PC-9 (cell line): Measurements from ENCODE around the gene MPZL1. TPM values are rescaled to one million over a fixed set of nuclear protein-coding genes. Genes with fewer than 3 reads are reported as not detected.
A peak's percentile ranks its signal among the peaks of the same experiment; 100 is the strongest.

Experiments
- BruUV-seq: library from RNA; stranded (reverse); fragments of 400-500 nt; replicated peaks from 2 replicates; lab custom pipeline; 2021; lab: Mats Ljungman, UMichigan
- CTCF ChIA-PET: fragments of 300-600 bp; sonication (Branson Sonifier 250); formaldehyde crosslinking; loops from one replicate; lab custom pipeline; 2022; ENCODE audit warnings: antibody characterized with exemption; lab: Charles Lee
- POLR2A ChIA-PET: fragments of 300-600 bp; sonication (Branson Sonifier 250); formaldehyde crosslinking; loops from one replicate; lab custom pipeline; 2022; ENCODE audit warnings: antibody characterized with exemption; ENCODE audit not compliant: unreplicated experiment; lab: Charles Lee
- DNase-seq, 2 experiments: peaks; one replicate each; pipeline versions ENCODE4 v3.0.0 to v3.0.0-alpha.2; 2015 to 2022; ENCODE audit warnings: mixed read lengths in 1 of 2
- H2AFZ ChIP-seq: fragments of 200-600 bp; sonication (generic); 2 replicates; pipeline ENCODE4 v1.8.1; 2017; ENCODE audit warnings: antibody characterized with exemption
- H3F3A ChIP-seq: fragments of 200-600 bp; sonication (generic); 2 replicates; pipeline ENCODE4 v1.8.1; 2017; ENCODE audit warnings: antibody characterized with exemption, mild to moderate bottlenecking, low read depth; ENCODE audit not compliant: insufficient read depth
- H3K27ac ChIP-seq: fragments of 200-600 bp; sonication (generic); 2 replicates; pipeline ENCODE4 v1.6.1; 2016; ENCODE audit warnings: mixed run types
- H3K27me3 ChIP-seq: fragments of 200-600 bp; sonication (generic); 2 replicates; pipeline ENCODE4 v1.6.1; 2016; ENCODE audit warnings: low read depth, mixed run types; ENCODE audit not compliant: insufficient read depth
- H3K36me3 ChIP-seq: fragments of 200-600 bp; sonication (generic); 2 replicates; pipeline ENCODE4 v1.6.1; 2016; ENCODE audit warnings: low read depth, mixed run types
- H3K4me1 ChIP-seq: fragments of 200-600 bp; sonication (generic); replicated peaks from 2 replicates; pipeline ENCODE4 v1.6.1; 2016; ENCODE audit warnings: mixed run types; ENCODE audit not compliant: insufficient read depth
- H3K4me2 ChIP-seq: fragments of 200-600 bp; sonication (generic); 2 replicates; pipeline ENCODE4 v1.6.1; 2017; ENCODE audit warnings: mixed run types
- H3K4me3 ChIP-seq: fragments of 200-600 bp; sonication (generic); 2 replicates; pipeline ENCODE4 v1.6.1; 2016; ENCODE audit warnings: mixed run types
- H3K79me2 ChIP-seq: fragments of 200-600 bp; sonication (generic); 2 replicates; pipeline ENCODE4 v1.6.1; 2017; ENCODE audit warnings: low read depth, mixed run types
- H3K9me2 ChIP-seq: fragments of 200-600 bp; sonication (generic); 2 replicates; pipeline ENCODE4 v1.8.1; 2017; ENCODE audit warnings: mild to moderate bottlenecking; ENCODE audit not compliant: insufficient read depth
- H3K9me3 ChIP-seq: fragments of 200-600 bp; sonication (generic); 2 replicates; pipeline ENCODE4 v1.8.1; 2016; ENCODE audit warnings: low read depth; ENCODE audit not compliant: insufficient read depth
- H4K20me1 ChIP-seq: fragments of 200-600 bp; sonication (generic); 2 replicates; pipeline ENCODE4 v1.8.1; 2017; ENCODE audit not compliant: insufficient read depth
- CTCF ChIP-seq: fragments of 200-600 bp; sonication (generic); conservative IDR thresholded peaks from 2 replicates; pipeline ENCODE4 v1.6.1; 2017; ENCODE audit warnings: mixed run types, antibody characterized with exemption, mild to moderate bottlenecking, moderate library complexity
- EZH2 ChIP-seq: fragments of 200-600 bp; sonication (generic); IDR thresholded peaks from 2 replicates; pipeline ENCODE4 v1.8.0; 2017; ENCODE audit warnings: antibody characterized with exemption, low read depth
- intact Hi-C: fragments of 100-400 bp; cut with micrococcal nuclease; formaldehyde crosslinking; loops from one replicate; pipeline ENCODE4 v1.10.0; 2022; ENCODE audit not compliant: unreplicated experiment
- total RNA-seq: library from RNA; stranded (reverse); gene quantifications from 2 replicates; pipeline ENCODE4 v1.2.3, GENCODE V29; 2021

Gene MPZL1
- total RNA-seq, 1 experiment from 2014 or later: 80.3 TPM

GRCh38 chr1:167786502-167786901, 64.7 kb downstream of the MPZL1 start:
- H3F3A ChIP-seq: peaks cover 9% of the 10 kb centered on the region
- no peaks in the 10 kb centered on the region for H3K79me2 ChIP-seq
- TF ChIP-seq EZH2 (no peak), CTCF (no peak)
- no peak for DNase-seq
- no peaks in the 10 kb centered on the region for H4K20me1 ChIP-seq
- CTCF ChIA-PET: no interaction called here
- H3K27ac ChIP-seq: no peak overlapping the region
- H3K4me2 ChIP-seq: no peak overlapping the region
- H3K4me1 ChIP-seq: 0 out of 2 replicates have a peak, but pooled peaks cover 10% of the 10 kb centered on the region
- H3K27me3 ChIP-seq: no peaks in the 10 kb centered on the region
- BruUV-seq: no TSS peak
- POLR2A ChIA-PET: no interaction called here
- H3K36me3 ChIP-seq: peaks cover 14% of the 10 kb centered on the region; the same call in 1 of the 2 replicates
- no peak overlapping the region for H2AFZ ChIP-seq
- H3K9me3 ChIP-seq: no peaks in the 10 kb centered on the region
- intact Hi-C loops: no loop called here
- H3K9me2 ChIP-seq: no peaks in the 10 kb centered on the region
- H3K4me3 ChIP-seq: no peak overlapping the region

- no TSS peak for BruUV-seq
- H3K79me2 ChIP-seq: no peaks in the 10 kb centered on the region
- no peaks in the 10 kb centered on the region for H3K9me3 ChIP-seq
- H3K4me1 ChIP-seq: peaks cover 24% of the 10 kb centered on the region
- H3K9me2 ChIP-seq: no peaks in the 10 kb centered on the region
- intact Hi-C loops: no loop called here
- H3K4me2 ChIP-seq: no peak overlapping the region
- DNase-seq: peak in 1 of 2 experiments; percentile 10
- H3F3A ChIP-seq: peaks cover 22% of the 10 kb centered on the region
- TF ChIP-seq EZH2: no peak
- H3K4me3 ChIP-seq: no peak overlapping the region
- H3K36me3 ChIP-seq: peaks cover 14% of the 10 kb centered on the region; the same call in 1 of the 2 replicates
- no peak overlapping the region for H3K27ac ChIP-seq
- no peaks in the 10 kb centered on the region for H4K20me1 ChIP-seq
- POLR2A ChIA-PET: interaction anchor here (0.5 to 0.6 kb wide), 3 partner anchors 31 to 102 kb away, joined by 3 to 4 read pairs (median 3); partner anchors contain the start of gene MPZL1
- no peak overlapping the region for H2AFZ ChIP-seq
- CTCF ChIA-PET: no interaction called here
- no peaks in the 10 kb centered on the region for H3K27me3 ChIP-seq
Measured at GRCh38 chr1:167789501-167789900, 67.7 kb downstream of the MPZL1 start.

GRCh38 chr1:167790117-167790516, 68.3 kb downstream of the MPZL1 start:
- H3K36me3 ChIP-seq: peaks cover 14% of the 10 kb centered on the region; the same call in 1 of the 2 replicates
- no peaks in the 10 kb centered on the region for H3K9me3 ChIP-seq
- TF ChIP-seq EZH2 (no peak), CTCF (no peak)
- H3K9me2 ChIP-seq: no peaks in the 10 kb centered on the region
- no peak overlapping the region for H3K4me2 ChIP-seq
- DNase-seq: peak in 1 of 2 experiments; percentile 81
- H3K4me3 ChIP-seq: no peak overlapping the region
- H3K79me2 ChIP-seq: no peaks in the 10 kb centered on the region
- no TSS peak for BruUV-seq
- no peak overlapping the region for H2AFZ ChIP-seq
- intact Hi-C loops: no loop called here
- H3F3A ChIP-seq: peaks cover 29% of the 10 kb centered on the region
- peaks cover 30% of the 10 kb centered on the region for H3K4me1 ChIP-seq
- no peaks in the 10 kb centered on the region for H3K27me3 ChIP-seq
- H4K20me1 ChIP-seq: no peaks in the 10 kb centered on the region
- H3K27ac ChIP-seq: no peak overlapping the region
- CTCF ChIA-PET: interaction anchor here (0.5 to 1.0 kb wide), 3 partner anchors 14 to 292 kb away, joined by 3 to 7 read pairs (median 3); no protein-coding TSS in a partner anchor
- POLR2A ChIA-PET: interaction anchor here (0.5 to 0.6 kb wide), 3 partner anchors 30 to 739 kb away, joined by 3 to 4 read pairs (median 4); no protein-coding TSS in a partner anchor
